ENCODE results near the gene PBX4.

The PBX4 gene

DNA sequence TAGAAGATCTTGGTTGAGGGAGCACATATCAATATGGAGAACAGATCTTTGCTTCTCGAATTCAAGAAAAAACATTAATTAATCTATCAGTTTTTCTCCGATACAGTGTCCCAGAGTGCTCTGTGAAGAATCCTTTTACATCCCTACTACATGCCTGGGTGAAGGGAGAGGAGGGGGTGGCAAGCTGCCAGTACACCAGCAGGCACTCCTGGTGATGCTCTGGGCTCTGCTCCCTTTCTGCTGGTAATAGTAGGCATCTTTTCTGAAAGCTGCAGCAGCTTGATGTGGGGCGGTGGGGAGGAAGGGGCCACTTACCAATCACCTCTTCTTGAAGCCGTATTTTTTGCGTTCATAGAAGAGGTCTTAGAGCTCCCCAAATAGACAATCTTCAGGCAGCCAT is 30.7 kb downstream of the PBX4 start:
- DNase-seq, result no peak

DNA sequence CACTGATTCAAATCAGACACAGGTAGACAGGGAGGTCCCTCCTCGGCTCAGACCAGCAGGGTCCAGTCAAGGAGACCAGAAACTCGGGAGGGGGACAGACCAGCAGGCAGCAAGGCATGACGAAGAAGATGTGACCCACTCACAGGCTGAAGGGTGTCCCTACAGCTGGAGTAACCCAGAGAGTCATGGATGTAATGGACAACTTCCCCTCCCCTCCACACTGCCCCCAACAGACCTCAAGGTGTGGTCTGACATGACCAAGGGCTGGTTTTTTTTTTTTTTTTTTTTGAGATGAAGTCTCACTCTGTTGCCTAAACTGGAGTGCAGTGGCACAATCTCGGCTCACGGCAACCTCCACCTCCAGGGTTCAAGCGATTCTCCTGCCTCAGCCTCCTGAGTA is 34.1 kb downstream of the PBX4 start:
- no peak for DNase-seq

DNA sequence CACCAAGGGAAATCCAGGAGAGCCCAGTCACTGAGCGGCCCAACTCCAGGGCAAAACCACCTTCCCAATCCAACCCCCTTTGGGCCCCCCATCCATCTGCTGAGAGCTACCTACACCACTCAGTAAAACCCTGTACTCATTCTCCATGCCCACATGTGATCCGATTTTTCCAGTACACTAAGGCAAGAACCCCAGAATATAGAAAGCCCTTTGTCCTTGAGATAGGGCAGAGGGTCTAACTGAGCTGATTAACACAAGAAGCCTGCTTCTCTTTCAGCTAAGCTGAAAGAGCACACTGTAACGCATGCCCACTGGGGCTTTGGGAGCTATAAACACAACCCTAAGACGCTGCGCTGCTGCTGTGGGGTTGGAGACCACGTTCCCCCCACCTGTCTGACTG is 36.0 kb downstream of the PBX4 start:
- DNase-seq, result no peak

- no peak for DNase-seq
Measured at GRCh38 chr19:19581391-19581790, 37.1 kb downstream of the PBX4 start.

DNA sequence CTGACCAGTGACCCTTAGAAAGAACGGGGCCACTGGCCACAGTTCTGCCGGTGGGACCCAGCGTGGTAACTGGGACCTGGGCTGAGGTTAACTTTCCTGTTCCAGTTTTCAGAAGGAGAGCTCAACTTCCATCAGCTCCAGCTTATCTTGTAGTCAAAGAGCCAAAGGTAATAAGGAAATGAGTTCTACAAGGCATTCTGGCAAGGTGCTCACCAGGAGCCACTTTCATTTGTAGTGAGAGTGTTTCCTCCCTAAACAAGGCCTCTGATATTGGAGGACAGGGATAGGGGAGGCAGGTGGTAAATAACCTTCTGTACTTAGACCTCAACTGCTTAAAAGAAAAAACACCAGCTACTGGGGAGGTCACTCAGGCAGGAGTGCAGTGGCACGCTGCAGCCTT is 38.1 kb downstream of the PBX4 start:
- no peak for DNase-seq

DNA sequence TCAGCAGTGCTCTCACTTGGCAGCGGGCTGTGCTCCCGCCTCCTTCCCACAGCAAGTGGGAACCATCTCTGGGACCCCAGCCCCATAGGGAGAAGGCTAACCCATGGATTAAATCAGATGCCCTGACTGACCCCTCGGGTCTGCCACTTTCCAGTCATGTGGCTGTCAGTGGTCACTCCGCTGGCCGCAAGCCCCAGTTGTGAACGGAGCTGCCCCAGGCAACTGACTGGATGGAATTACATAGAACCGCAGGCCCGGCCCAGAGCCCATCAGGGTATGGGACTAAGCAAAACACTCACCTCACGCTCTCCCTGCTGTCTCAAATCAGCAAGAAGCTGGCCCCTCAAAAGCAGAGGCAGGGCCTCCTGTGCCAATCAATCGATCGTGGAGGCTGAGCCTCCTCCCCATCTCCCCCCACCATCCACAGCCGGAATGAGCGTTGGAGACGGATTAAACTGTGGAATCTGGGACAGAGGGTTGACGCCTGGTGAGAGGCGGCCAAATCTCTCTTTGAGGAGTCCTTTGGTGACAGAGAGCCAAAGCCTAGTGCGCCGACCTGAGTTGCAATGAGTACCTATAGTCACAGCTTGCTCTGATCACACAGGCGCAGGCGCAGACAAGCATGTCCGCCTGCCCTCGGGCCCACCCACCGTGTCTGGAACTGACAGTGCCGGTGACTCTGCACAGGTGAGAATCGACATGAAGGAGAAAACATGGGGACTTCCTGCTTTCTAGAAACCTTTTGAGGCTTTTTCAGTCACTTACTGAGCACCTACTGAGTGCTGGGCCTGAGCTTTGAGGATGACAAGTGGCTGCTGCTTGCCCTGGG is 38.7 kb downstream of the PBX4 start:
- DNase-seq, result no peak

- DNase-seq, result no peak
Measured at GRCh38 chr19:19578252-19578651, 40.2 kb downstream of the PBX4 start.

DNA sequence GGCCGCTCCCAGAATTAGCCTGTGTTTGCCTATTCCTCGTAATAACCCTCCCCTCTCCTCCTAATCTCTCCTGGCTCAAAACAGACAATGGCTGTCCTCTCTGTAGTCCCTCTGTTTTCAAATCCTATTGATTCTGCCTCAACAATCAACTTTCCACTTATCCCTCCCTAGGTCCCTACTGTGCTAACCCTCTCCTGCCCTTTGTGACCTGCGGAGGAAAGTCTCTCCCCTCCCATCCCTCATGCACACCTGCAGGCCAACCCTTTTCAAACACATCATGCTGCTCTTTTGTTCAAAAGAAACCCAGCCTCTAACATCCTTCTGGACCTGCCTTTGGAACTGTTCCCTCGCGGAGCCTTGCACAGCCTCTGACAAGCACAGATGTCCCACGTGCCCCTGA is 43.1 kb downstream of the PBX4 start:
- no peak for DNase-seq

- no peak for DNase-seq
Measured at GRCh38 chr19:19571071-19571786, 47.3 kb downstream of the PBX4 start.

DNA sequence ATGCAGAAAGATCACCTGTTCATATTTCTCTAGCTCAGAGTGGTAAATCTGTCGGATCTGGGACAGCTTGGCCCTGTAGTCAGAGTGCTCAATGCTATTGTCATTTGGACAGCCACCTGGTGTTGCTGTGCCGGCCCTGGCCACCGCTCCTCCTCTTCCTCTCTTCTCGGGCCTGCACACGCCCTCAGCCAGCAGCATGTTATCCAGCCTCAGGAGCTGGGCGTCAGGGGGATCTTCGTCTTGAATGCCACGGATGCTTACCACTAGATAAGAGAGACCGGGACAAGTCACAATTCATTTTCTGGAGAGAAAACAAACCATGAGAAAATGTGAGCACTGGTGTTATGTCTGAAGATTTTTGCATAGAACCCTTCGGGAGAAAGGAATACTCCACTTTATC is 47.9 kb downstream of the PBX4 start:
- no peak for DNase-seq

GRCh38 chr19:19568802-19569756 is 49.4 kb downstream of the PBX4 start:
- DNase-seq, result no peak

- DNase-seq, result no peak
Measured at GRCh38 chr19:19567391-19567790, 51.1 kb downstream of the PBX4 start.

DNA sequence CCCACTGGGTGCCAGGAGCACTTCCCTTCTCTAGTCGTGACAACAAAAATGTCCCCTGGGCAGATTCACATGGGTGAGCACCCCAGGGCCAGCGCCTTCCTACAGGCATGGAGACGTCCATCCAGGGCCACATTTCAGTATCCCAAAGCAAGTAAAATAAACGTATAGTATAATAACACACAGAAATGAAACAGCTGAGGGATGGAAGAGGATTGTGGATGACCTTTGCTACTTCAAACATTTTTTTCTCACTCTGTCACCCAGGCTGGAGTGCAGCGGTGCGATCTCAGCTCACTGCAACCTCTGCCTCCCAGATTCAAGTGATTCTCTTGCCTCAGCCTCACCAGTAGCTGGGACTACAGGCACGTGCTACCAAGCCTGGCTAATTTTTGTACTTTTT is 52.2 kb downstream of the PBX4 start:
- no peak for DNase-seq

DNA sequence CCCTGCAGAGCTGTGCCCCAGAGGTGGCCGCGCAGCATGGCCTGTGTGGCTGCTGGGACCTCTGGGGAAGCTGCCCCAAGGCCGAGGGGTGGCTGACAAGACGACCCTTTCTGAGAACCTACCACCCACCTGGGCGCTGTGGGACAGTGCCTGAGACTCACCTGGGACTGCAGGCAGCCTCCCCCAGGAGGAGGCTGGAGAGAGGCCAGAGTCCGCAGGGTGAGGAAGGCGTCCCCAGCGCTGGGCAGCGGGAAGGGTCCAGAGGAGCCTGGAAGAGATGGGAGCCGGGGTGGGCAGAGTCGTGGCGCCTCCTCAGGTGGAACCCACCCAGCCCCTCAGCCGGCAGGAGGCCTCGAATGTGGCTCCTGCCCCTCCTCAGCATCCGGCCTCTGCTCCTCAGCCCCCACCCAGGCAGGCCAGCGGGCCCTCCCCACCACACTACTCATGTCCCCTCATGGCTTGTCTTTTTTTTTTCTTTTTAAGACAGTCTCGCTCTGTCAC is 55.1 kb downstream of the PBX4 start:
- DNase-seq, result no peak

DNA sequence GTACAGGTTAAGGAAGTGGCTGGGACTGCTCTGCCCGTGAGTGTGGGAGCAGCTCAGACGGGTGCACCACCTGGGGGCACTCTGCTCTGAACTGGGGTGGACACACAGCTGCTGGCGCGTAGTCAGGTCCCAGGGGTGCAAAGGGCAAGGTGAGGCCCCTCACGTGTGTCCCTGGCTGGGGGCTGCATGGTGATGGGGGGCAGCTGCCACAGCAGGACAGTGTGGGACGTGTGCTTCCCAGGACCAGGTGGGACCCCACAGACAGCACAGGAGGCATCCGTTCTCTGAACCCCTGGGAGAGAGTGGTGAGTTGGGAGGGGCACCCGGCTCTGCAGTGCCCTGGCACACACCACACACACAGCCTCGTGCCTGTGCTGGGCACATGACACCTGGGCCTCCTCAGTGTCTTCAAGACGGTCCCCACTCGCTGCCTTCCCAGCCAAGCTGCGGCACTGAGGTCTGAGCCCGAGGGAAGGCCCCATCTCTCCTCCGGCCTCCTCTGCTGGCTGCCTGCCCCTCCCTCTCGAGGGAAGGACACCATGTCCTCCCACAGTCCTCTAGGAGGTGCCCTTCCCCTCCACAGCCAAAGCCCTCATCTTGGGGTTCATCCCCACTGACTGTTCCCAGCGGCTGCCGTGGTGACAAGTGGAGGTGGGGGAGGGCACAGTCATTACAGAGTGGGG is 55.7 kb downstream of the PBX4 start:
- peak in 1 of 2 donors; percentile 13 for DNase-seq

DNA sequence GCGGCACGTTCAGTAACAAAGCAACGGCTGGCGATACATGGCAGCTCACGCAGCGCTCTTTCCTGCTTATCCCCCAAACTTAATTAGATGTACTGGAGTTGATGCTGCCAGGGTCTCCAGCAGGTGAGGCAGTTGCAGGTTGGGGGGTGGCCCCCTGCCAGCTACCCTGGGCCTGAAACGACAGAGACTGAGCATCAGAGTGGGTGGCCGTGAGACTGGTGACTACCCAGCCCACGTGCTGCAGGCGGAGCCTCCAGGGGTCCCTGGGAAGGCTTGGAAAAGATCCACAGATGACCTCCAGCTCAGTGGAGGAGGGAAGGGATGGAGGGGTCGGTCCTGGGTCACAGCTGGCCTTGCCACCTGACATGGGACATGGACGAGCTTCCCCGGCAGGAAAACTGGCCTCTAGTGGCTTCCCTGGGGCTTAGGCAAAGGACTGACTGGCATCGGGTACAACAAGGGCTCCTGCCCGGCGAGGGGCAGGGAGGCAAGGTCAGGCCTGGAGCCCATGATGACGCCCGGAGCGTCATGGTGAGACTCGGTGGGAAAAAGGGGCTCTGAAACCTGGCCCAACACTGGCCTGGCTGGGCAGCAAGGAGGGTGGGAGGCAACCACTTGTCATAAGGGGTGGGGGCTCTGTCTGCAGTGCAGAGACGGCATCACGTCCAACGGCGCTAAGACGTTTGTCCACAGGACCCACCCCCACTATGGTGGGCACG is 56.4 kb downstream of the PBX4 start:
- no peak for DNase-seq

GRCh38 chr19:19559931-19560330 is 58.6 kb downstream of the PBX4 start:
- DNase-seq, result no peak

DNA sequence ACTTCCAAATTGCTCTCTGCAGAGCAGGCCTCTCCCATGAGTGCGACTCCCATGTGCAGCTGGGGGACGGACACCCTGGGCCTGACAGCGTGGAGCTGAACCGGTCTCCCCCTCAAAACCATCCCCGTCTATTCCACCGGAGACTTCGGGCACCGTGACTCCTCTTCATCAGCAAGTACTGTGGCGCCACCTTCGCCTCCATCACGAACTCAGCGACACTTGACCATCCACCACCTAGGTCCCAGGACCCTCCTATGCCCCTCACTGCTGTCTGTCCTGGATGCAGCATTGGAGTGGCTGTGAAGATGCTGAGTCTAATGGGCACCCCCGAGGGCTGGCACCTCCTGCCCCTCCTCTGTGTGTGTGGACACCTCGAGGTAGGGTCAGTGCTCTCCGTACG is 59.9 kb downstream of the PBX4 start:
- DNase-seq, result no peak

GRCh38 chr19:19558055-19558454 is 60.4 kb downstream of the PBX4 start:
- no peak for DNase-seq

DNA sequence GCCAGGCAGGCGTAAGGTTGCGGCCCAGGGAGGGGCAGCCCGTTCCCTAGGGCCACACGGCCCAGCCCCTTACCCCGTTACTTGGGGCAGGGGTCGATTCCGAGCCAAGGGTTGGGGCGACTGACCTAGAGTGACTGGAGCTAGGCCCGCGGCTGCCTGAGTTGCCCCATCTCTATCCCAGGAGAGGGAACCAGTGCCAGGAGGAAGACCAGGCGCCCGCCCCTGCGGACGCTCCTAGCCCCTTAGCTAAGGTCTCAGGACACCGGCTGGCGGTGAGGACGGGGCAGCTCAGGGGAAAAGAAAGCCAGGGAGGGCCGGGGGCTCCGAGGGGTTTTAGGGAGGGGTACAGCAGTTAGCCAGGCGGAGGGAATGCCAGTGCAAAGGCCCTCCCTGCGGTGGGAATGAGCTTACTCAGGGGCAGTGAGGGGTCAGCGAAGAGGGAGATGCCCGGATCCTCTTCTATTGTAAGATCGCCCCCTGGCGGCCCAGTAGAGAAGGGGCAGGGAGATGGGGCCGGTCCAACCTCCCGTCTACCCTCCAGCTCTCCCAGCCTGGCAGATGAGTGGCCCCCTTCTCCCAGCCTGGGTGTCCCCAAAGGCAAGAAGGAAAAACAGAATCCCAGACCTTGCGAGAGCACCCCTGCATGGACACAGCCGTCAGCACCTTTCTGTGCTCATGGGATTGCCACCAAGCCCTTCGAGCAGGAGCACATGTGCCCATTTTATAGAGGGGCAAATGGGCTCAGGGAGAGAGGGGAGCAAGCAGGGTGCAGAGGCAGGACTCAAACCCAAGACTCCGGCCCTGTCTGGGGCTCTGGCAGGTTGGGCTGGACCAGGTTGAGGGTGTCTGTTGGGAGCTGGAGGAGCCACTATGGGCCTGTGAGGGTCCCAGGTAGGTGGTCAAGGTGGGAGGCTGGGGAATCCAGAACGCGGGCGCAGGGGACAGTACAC is 64.1 kb downstream of the PBX4 start:
- peak; percentile 46 to 54 for DNase-seq

Measured in inflammatory macrophage (primary cell).